PC-9 (cell line): Measurements from ENCODE around the gene B3GNT2. TPM values are rescaled to one million over a fixed set of nuclear protein-coding genes. Genes with fewer than 3 reads are reported as not detected.

Experiments used
- BruUV-seq: library from RNA; stranded (reverse); fragments of 400-500 nt; replicated peaks from 2 replicates; lab custom pipeline; 2021; lab: Mats Ljungman, UMichigan
- CTCF ChIA-PET: fragments of 300-600 bp; sonication (Branson Sonifier 250); formaldehyde crosslinking; loops from one replicate; lab custom pipeline; 2022; ENCODE audit warnings: antibody characterized with exemption; lab: Charles Lee
- POLR2A ChIA-PET: fragments of 300-600 bp; sonication (Branson Sonifier 250); formaldehyde crosslinking; loops from one replicate; lab custom pipeline; 2022; ENCODE audit warnings: antibody characterized with exemption; ENCODE audit not compliant: unreplicated experiment; lab: Charles Lee
- DNase-seq, 2 experiments: peaks; one replicate each; pipeline versions ENCODE4 v3.0.0 to v3.0.0-alpha.2; 2015 to 2022; ENCODE audit warnings: mixed read lengths in 1 of 2
- H2AFZ ChIP-seq: fragments of 200-600 bp; sonication (generic); 2 replicates; pipeline ENCODE4 v1.8.1; 2017; ENCODE audit warnings: antibody characterized with exemption
- H3F3A ChIP-seq: fragments of 200-600 bp; sonication (generic); 2 replicates; pipeline ENCODE4 v1.8.1; 2017; ENCODE audit warnings: antibody characterized with exemption, mild to moderate bottlenecking, low read depth; ENCODE audit not compliant: insufficient read depth
- H3K27ac ChIP-seq: fragments of 200-600 bp; sonication (generic); 2 replicates; pipeline ENCODE4 v1.6.1; 2016; ENCODE audit warnings: mixed run types
- H3K27me3 ChIP-seq: fragments of 200-600 bp; sonication (generic); 2 replicates; pipeline ENCODE4 v1.6.1; 2016; ENCODE audit warnings: low read depth, mixed run types; ENCODE audit not compliant: insufficient read depth
- H3K36me3 ChIP-seq: fragments of 200-600 bp; sonication (generic); 2 replicates; pipeline ENCODE4 v1.6.1; 2016; ENCODE audit warnings: low read depth, mixed run types
- H3K4me1 ChIP-seq: fragments of 200-600 bp; sonication (generic); replicated peaks from 2 replicates; pipeline ENCODE4 v1.6.1; 2016; ENCODE audit warnings: mixed run types; ENCODE audit not compliant: insufficient read depth
- H3K4me2 ChIP-seq: fragments of 200-600 bp; sonication (generic); 2 replicates; pipeline ENCODE4 v1.6.1; 2017; ENCODE audit warnings: mixed run types
- H3K4me3 ChIP-seq: fragments of 200-600 bp; sonication (generic); 2 replicates; pipeline ENCODE4 v1.6.1; 2016; ENCODE audit warnings: mixed run types
- H3K79me2 ChIP-seq: fragments of 200-600 bp; sonication (generic); 2 replicates; pipeline ENCODE4 v1.6.1; 2017; ENCODE audit warnings: low read depth, mixed run types
- H3K9me2 ChIP-seq: fragments of 200-600 bp; sonication (generic); 2 replicates; pipeline ENCODE4 v1.8.1; 2017; ENCODE audit warnings: mild to moderate bottlenecking; ENCODE audit not compliant: insufficient read depth
- H3K9me3 ChIP-seq: fragments of 200-600 bp; sonication (generic); 2 replicates; pipeline ENCODE4 v1.8.1; 2016; ENCODE audit warnings: low read depth; ENCODE audit not compliant: insufficient read depth
- H4K20me1 ChIP-seq: fragments of 200-600 bp; sonication (generic); 2 replicates; pipeline ENCODE4 v1.8.1; 2017; ENCODE audit not compliant: insufficient read depth
- CTCF ChIP-seq: fragments of 200-600 bp; sonication (generic); conservative IDR thresholded peaks from 2 replicates; pipeline ENCODE4 v1.6.1; 2017; ENCODE audit warnings: mixed run types, antibody characterized with exemption, mild to moderate bottlenecking, moderate library complexity
- EZH2 ChIP-seq: fragments of 200-600 bp; sonication (generic); IDR thresholded peaks from 2 replicates; pipeline ENCODE4 v1.8.0; 2017; ENCODE audit warnings: antibody characterized with exemption, low read depth
- intact Hi-C: fragments of 100-400 bp; cut with micrococcal nuclease; formaldehyde crosslinking; loops from one replicate; pipeline ENCODE4 v1.10.0; 2022; ENCODE audit not compliant: unreplicated experiment
- total RNA-seq: library from RNA; stranded (reverse); gene quantifications from 2 replicates; pipeline ENCODE4 v1.2.3, GENCODE V29; 2021

The B3GNT2 gene
- total RNA-seq, 1 experiment from 2014 or later: 30.8 TPM

GRCh38 chr2:62163106-62163831 is 32.6 kb upstream of the B3GNT2 start:
- H3K4me2 ChIP-seq: no peak overlapping the region
- ChIA-PET POLR2A (no interaction called here), CTCF (no interaction called here)
- no peaks in the 10 kb centered on the region for H3F3A ChIP-seq
- no peaks in the 10 kb centered on the region for H3K79me2 ChIP-seq
- no peaks in the 10 kb centered on the region for H4K20me1 ChIP-seq
- DNase-seq: no peak
- intact Hi-C loops: no loop called here
- no TSS peak for BruUV-seq
- H3K36me3 ChIP-seq: no peaks in the 10 kb centered on the region
- no peak overlapping the region for H3K27ac ChIP-seq
- no peak overlapping the region for H3K4me3 ChIP-seq
- H3K9me3 ChIP-seq: no peaks in the 10 kb centered on the region
- TF ChIP-seq EZH2 (no peak), CTCF (no peak)
- H3K27me3 ChIP-seq: no peaks in the 10 kb centered on the region
- no peak overlapping the region for H2AFZ ChIP-seq
- H3K9me2 ChIP-seq: no peaks in the 10 kb centered on the region
- H3K4me1 ChIP-seq: no peaks in the 10 kb centered on the region

- DNase-seq: no peak
- CTCF ChIA-PET: no interaction called here
- Histone ChIP-seq H4K20me1 (no peaks in the 10 kb centered on the region), H3K9me3 (no peaks in the 10 kb centered on the region), H3K4me3 (no peak overlapping the region), H3K27ac (no peak overlapping the region), H3K36me3 (no peaks in the 10 kb centered on the region), H3K4me1 (no peaks in the 10 kb centered on the region), H3K9me2 (no peaks in the 10 kb centered on the region), H3K4me2 (no peak overlapping the region), H3K27me3 (no peaks in the 10 kb centered on the region), H3K79me2 (no peaks in the 10 kb centered on the region), H3F3A (no peaks in the 10 kb centered on the region), H2AFZ (no peak overlapping the region)
- no TSS peak for BruUV-seq
- intact Hi-C loops: no loop called here
- no peak for TF ChIP-seq EZH2
- no peak for TF ChIP-seq CTCF
- POLR2A ChIA-PET: no interaction called here
These were observed 32.1 kb upstream of the B3GNT2 start for GRCh38 chr2:62163834-62164233.

GRCh38 chr2:62175728-62176127 is 20.2 kb upstream of the B3GNT2 start:
- H3K4me1 ChIP-seq: no peaks in the 10 kb centered on the region
- no peak overlapping the region for H2AFZ ChIP-seq
- BruUV-seq: no TSS peak
- no peak for TF ChIP-seq CTCF
- TF ChIP-seq EZH2: no peak
- H3K79me2 ChIP-seq: no peaks in the 10 kb centered on the region
- H3K36me3 ChIP-seq: no peaks in the 10 kb centered on the region
- ChIA-PET POLR2A (no interaction called here), CTCF (no interaction called here)
- no peak overlapping the region for H3K4me3 ChIP-seq
- intact Hi-C loops: no loop called here
- H3K27me3 ChIP-seq: no peaks in the 10 kb centered on the region
- DNase-seq: no peak
- no peaks in the 10 kb centered on the region for H4K20me1 ChIP-seq
- no peaks in the 10 kb centered on the region for H3F3A ChIP-seq
- no peak overlapping the region for H3K27ac ChIP-seq
- H3K9me3 ChIP-seq: no peaks in the 10 kb centered on the region
- H3K4me2 ChIP-seq: no peak overlapping the region
- no peaks in the 10 kb centered on the region for H3K9me2 ChIP-seq
